ENCODE data around the gene PSMB7. TPM values are rescaled to one million over a fixed set of nuclear protein-coding genes. Genes with fewer than 3 reads are reported as not detected.

Gene PSMB7
- total RNA-seq, 2 experiments from 2014 or later, result 164 to 186 TPM

- Histone ChIP-seq H3K4me1 (ENCODE audit: insufficient read depth, low read length, poor library complexity, severe bottlenecking) (no peaks in the 10 kb centered on the region), H3K9me2 (ENCODE audit: insufficient read depth, low read length) (no peaks in the 10 kb centered on the region), H2AFZ (ENCODE audit: low read length) (no peak overlapping the region), H3K36me3 (ENCODE audit: insufficient read depth, low read length) (0 out of 2 replicates have a peak, but pooled peaks cover 3% of the 10 kb centered on the region), H3K9me3 (ENCODE audit: low read length) (no peaks in the 10 kb centered on the region), H3K27ac (ENCODE audit: low read depth, low read length, poor library complexity, severe bottlenecking) (no peak overlapping the region), H3K79me2 (ENCODE audit: insufficient read depth, low read depth, low read length) (no peaks in the 10 kb centered on the region), H4K20me1 (ENCODE audit: insufficient read depth, low read length) (no peaks in the 10 kb centered on the region), H3K4me2 (ENCODE audit: low read length) (no peak overlapping the region), H3K4me3 (ENCODE audit: low read depth, low read length, poor library complexity, severe bottlenecking) (no peak overlapping the region)
- TF ChIP-seq EZH2phosphoT487 (IDR thresholded peaks at IDR 0.05; ENCODE audit: borderline replicate concordance, low read depth, low read length) (no peak), CTCF (conservative IDR thresholded peaks at IDR 0.05; ENCODE audit: low read length) (no peak)
- intact Hi-C loops (cut with micrococcal nuclease; ENCODE audit: unreplicated experiment), result no loop called here
- no TSS peak for BruUV-seq (replicated peaks)
- no peak for DNase-seq (ENCODE audit: low spot score)
- ChIA-PET CTCF (ENCODE audit: unreplicated experiment) (no interaction called here), POLR2A (no interaction called here)
Measured at GRCh38 chr9:124332361-124333202, 82.7 kb downstream of the PSMB7 start.

DNA sequence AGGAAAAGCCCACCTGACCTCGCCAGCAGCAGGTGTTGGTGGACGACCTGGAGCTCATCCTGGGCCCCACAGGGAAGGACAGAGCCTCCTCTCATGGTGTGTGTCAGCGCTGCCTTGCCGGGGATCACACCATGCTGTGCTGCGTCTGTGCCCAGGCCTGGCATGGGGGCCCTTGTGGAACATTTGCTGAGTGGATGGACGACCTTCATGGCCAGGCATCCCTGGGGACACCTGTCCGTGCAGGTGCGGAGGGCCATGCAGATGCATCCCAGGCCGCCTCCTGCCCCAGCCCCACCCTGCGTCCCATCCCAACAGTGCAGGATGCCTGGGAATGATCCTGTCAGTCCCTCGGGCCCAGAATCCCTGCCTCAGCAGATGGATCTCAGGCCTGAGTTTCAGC, 83.7 kb downstream of the PSMB7 start:
- intact Hi-C loops (cut with micrococcal nuclease; ENCODE audit: unreplicated experiment), result no loop called here
- Histone ChIP-seq H3K9me2 (ENCODE audit: insufficient read depth, low read length) (no peaks in the 10 kb centered on the region), H3K4me3 (ENCODE audit: low read depth, low read length, poor library complexity, severe bottlenecking) (no peak overlapping the region), H4K20me1 (ENCODE audit: insufficient read depth, low read length) (no peaks in the 10 kb centered on the region), H3K4me1 (ENCODE audit: insufficient read depth, low read length, poor library complexity, severe bottlenecking) (no peaks in the 10 kb centered on the region), H2AFZ (ENCODE audit: low read length) (no peak overlapping the region), H3K4me2 (ENCODE audit: low read length) (no peak overlapping the region), H3K36me3 (ENCODE audit: insufficient read depth, low read length) (no peaks in the 10 kb centered on the region), H3K27ac (ENCODE audit: low read depth, low read length, poor library complexity, severe bottlenecking) (no peak overlapping the region), H3K79me2 (ENCODE audit: insufficient read depth, low read depth, low read length) (no peaks in the 10 kb centered on the region), H3K9me3 (ENCODE audit: low read length) (no peaks in the 10 kb centered on the region)
- TF ChIP-seq EZH2phosphoT487 (IDR thresholded peaks at IDR 0.05; ENCODE audit: borderline replicate concordance, low read depth, low read length), result no peak
- no peak for TF ChIP-seq CTCF (conservative IDR thresholded peaks at IDR 0.05; ENCODE audit: low read length)
- no peak for DNase-seq (ENCODE audit: low spot score)
- BruUV-seq (replicated peaks), result no TSS peak
- ChIA-PET CTCF (ENCODE audit: unreplicated experiment) (no interaction called here), POLR2A (interaction anchor here (0.6 kb wide), 1 partner anchor 65 kb away, joined by 4 read pairs; no protein-coding TSS in a partner anchor)
